Mesenchymal stem cell (in vitro differentiated cells and primary cell): ENCODE data around the gene RAD51B.

Source experiments
- DNase-seq: peaks from one replicate; pipeline ENCODE4 v3.0.0-alpha.2; 2013
- H2AFZ ChIP-seq: one replicate; pipeline ENCODE4 v1.6.1; 2013; ENCODE audit warnings: low read depth, mild to moderate bottlenecking, control low read depth, inconsistent platforms, low read length, moderate library complexity
- H2AK5ac ChIP-seq: 2 replicates; pipeline ENCODE4 v1.6.1; 2013; ENCODE audit warnings: low read length, moderate library complexity, mild to moderate bottlenecking, inconsistent platforms; ENCODE audit not compliant: severe bottlenecking
- H2BK120ac ChIP-seq: one replicate; pipeline ENCODE4 v1.6.1; 2013; ENCODE audit warnings: low read depth, mild to moderate bottlenecking, inconsistent platforms, low read length, moderate library complexity
- H2BK12ac ChIP-seq, 2 experiments: one replicate each; pipeline ENCODE4 v1.6.1; 2013; ENCODE audit warnings: inconsistent platforms in 2 of 2, low read length in 2 of 2, mild to moderate bottlenecking in 2 of 2, moderate library complexity in 2 of 2, control low read depth in 1 of 2
- H2BK15ac ChIP-seq: one replicate; pipeline ENCODE4 v1.6.1; 2013; ENCODE audit warnings: mild to moderate bottlenecking, low read depth, inconsistent platforms; ENCODE audit not compliant: poor library complexity, severe bottlenecking
- H2BK5ac ChIP-seq: 2 replicates; pipeline ENCODE4 v1.6.1; 2013; ENCODE audit warnings: low read depth, mild to moderate bottlenecking, low read length, control low read depth, inconsistent platforms; ENCODE audit not compliant: poor library complexity, severe bottlenecking
- H3K14ac ChIP-seq, 2 experiments: one replicate each; pipeline ENCODE4 v1.6.1; 2013; ENCODE audit warnings: inconsistent platforms in 2 of 2, low read length in 2 of 2, control low read depth in 1 of 2, mild to moderate bottlenecking in 1 of 2, moderate library complexity in 1 of 2
- H3K18ac ChIP-seq, 2 experiments: one replicate each; pipeline ENCODE4 v1.6.1; 2013; ENCODE audit warnings: inconsistent platforms in 2 of 2, low read length in 2 of 2, control low read depth in 1 of 2, low read depth in 1 of 2, mild to moderate bottlenecking in 1 of 2
- H3K23ac ChIP-seq, 2 experiments: one replicate each; pipeline ENCODE4 v1.6.1; 2013; ENCODE audit warnings: inconsistent platforms in 2 of 2, low read length in 2 of 2, mild to moderate bottlenecking in 2 of 2, moderate library complexity in 2 of 2, control low read depth in 1 of 2
- H3K27ac ChIP-seq: 2 replicates; pipeline ENCODE4 v1.5.1; 2013; ENCODE audit warnings: mild to moderate bottlenecking, moderate library complexity, low read length, control low read depth, inconsistent platforms; ENCODE audit not compliant: poor library complexity, severe bottlenecking
- H3K27me3 ChIP-seq, 2 experiments: 2 replicates each; pipeline versions ENCODE4 v1.6.1 to v1.7.0; 2013; ENCODE audit warnings: low read length in 2 of 2, mild to moderate bottlenecking in 2 of 2, moderate library complexity in 2 of 2, control low read depth in 1 of 2, inconsistent platforms in 1 of 2; ENCODE audit not compliant: control insufficient read depth in 1 of 2, insufficient read depth in 1 of 2
- H3K36me3 ChIP-seq, 2 experiments: 2 replicates each; pipeline versions ENCODE4 v1.6.1 to v1.7.0; 2013; ENCODE audit warnings: low read length in 2 of 2, control low read depth in 1 of 2, inconsistent platforms in 1 of 2, low read depth in 1 of 2, mild to moderate bottlenecking in 1 of 2; ENCODE audit not compliant: insufficient read depth in 2 of 2, control insufficient read depth in 1 of 2
- H3K4ac ChIP-seq, 2 experiments: one replicate each; pipeline ENCODE4 v1.6.1; 2013; ENCODE audit warnings: inconsistent platforms in 2 of 2, low read length in 2 of 2, mild to moderate bottlenecking in 2 of 2, moderate library complexity in 2 of 2, control low read depth in 1 of 2, low read depth in 1 of 2
- H3K4me1 ChIP-seq: 2 replicates; pipeline ENCODE4 v1.6.1; 2013; ENCODE audit warnings: low read depth, low read length, control low read depth; ENCODE audit not compliant: control insufficient read depth, insufficient read depth
- H3K4me2 ChIP-seq: 2 replicates; pipeline ENCODE4 v1.6.1; 2013; ENCODE audit warnings: low read length, mild to moderate bottlenecking, inconsistent platforms; ENCODE audit not compliant: poor library complexity, severe bottlenecking
- H3K4me3 ChIP-seq, 2 experiments: 2 replicates each; pipeline versions ENCODE4 v1.5.1 to v1.7.0; 2013; ENCODE audit warnings: low read length in 2 of 2, mild to moderate bottlenecking in 2 of 2, control low read depth in 1 of 2, low read depth in 1 of 2; ENCODE audit not compliant: insufficient read depth in 1 of 2
- H3K79me1 ChIP-seq: replicated peaks from 2 replicates; pipeline ENCODE4 v1.6.1; 2013; ENCODE audit warnings: mild to moderate bottlenecking, control low read depth, low read length, inconsistent platforms; ENCODE audit not compliant: poor library complexity, severe bottlenecking
- H3K9ac ChIP-seq: 2 replicates; pipeline ENCODE4 v1.7.0; 2013; ENCODE audit warnings: mild to moderate bottlenecking, low read length, moderate library complexity
- H3K9me3 ChIP-seq: 2 replicates; pipeline ENCODE4 v1.7.0; 2013; ENCODE audit warnings: mild to moderate bottlenecking, low read length; ENCODE audit not compliant: control insufficient read depth
- H4K8ac ChIP-seq: one replicate; pipeline ENCODE4 v1.6.1; 2013; ENCODE audit warnings: inconsistent platforms, mild to moderate bottlenecking, low read length, moderate library complexity
- H4K91ac ChIP-seq: one replicate; pipeline ENCODE4 v1.6.1; 2013; ENCODE audit warnings: mild to moderate bottlenecking, low read length, inconsistent platforms
- WGBS: methylation state at CpG from one replicate; pipeline ENCODE4 v1.1.7; 2013; ENCODE audit warnings: mixed read lengths; 5-methylcytosine and 5-hydroxymethylcytosine counted together

Gene RAD51B

DNA sequence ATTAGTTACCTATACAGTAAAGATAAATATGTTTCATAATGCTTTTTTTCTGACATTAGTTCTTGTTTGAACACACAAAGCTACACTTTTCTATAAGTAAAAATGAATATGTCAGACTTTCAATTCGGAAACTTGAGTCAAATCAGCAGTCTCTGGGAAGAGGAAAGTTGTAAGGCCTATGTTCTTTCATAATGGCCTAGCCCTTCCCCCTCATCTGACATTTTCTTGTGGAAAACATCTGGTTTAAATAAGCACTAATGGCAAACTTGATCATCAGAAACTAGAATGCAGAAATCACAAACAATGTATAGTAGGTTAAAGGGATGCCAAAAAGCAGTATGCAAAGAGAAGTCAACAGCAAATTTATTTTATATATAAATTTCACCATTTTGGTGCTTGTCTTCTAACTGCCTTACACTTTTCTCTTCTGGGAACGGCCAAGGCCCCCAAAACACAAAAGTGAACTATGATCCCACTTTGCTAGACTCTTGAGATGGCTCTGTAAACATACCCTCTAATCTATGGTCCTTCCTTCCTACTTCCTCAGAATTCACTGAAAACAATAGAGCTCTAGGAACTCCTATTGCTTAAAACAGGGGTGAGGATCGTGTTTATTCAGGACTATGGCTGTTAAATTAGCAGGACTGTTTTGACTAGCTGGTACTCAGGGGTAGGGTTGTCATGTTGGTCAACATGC lies 444.1 kb downstream of the RAD51B start:
- Histone ChIP-seq H3K9ac (no peak overlapping the region), H3K14ac (no peak overlapping the region), H3K4me3 (no peak overlapping the region), H2BK5ac (no peak overlapping the region), H3K4me1 (no peaks in the 10 kb centered on the region), H2AK5ac (no peak overlapping the region), H3K79me1 (no peaks in the 10 kb centered on the region), H3K4ac (no peak overlapping the region), H2AFZ (no peak overlapping the region), H4K8ac (no peak overlapping the region), H3K27me3 (no peaks in the 10 kb centered on the region), H4K91ac (no peak overlapping the region), H2BK15ac (no peak overlapping the region), H3K9me3 (no peaks in the 10 kb centered on the region), H3K36me3 (no peaks in the 10 kb centered on the region), H3K27ac (no peak overlapping the region), H3K18ac (peak overlapping the region; percentile 0 to 34), H3K4me2 (no peak overlapping the region), H2BK120ac (peak overlapping the region; percentile 58), H3K23ac (no peak overlapping the region), H2BK12ac (no peak overlapping the region)
- WGBS: 54% methylated on average over 2 of the region's 3 CpGs
- peak; percentile 29 for DNase-seq

DNA sequence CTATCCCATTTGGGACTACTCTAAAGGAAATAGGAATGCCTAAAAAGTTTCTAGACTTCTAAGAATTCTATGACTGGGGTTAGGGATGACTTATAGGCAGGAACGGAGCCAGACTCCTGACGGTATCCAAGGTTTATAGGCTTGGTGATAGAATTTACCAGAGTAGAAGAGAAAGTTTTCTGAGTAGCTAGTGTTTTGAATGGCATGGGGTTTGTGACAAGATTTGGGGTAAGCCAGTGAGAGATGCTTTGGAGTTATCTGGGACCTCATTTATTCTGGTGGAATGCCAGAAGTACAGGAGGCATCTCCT lies 444.6 kb downstream of the RAD51B start:
- H3K14ac ChIP-seq: peak overlapping the region in 1 of 2 experiments; percentile 29
- H2AFZ ChIP-seq: no peak overlapping the region
- no peak overlapping the region for H3K4ac ChIP-seq
- H3K9ac ChIP-seq: no peak overlapping the region
- H3K27ac ChIP-seq: no peak overlapping the region
- no peaks in the 10 kb centered on the region for H3K4me1 ChIP-seq
- H3K9me3 ChIP-seq: no peaks in the 10 kb centered on the region
- H3K4me3 ChIP-seq: no peak overlapping the region
- no peak overlapping the region for H2AK5ac ChIP-seq
- no peak overlapping the region for H3K23ac ChIP-seq
- H3K27me3 ChIP-seq: no peaks in the 10 kb centered on the region
- whole genome bisulfite sequencing: 70% methylated on average over 2 of the region's 2 CpGs
- H2BK12ac ChIP-seq: no peak overlapping the region
- peak overlapping the region; percentile 58 for H2BK120ac ChIP-seq
- H4K8ac ChIP-seq: no peak overlapping the region
- no peak for DNase-seq
- no peak overlapping the region for H4K91ac ChIP-seq
- H3K4me2 ChIP-seq: no peak overlapping the region
- H2BK15ac ChIP-seq: no peak overlapping the region
- no peaks in the 10 kb centered on the region for H3K79me1 ChIP-seq
- H3K36me3 ChIP-seq: no peaks in the 10 kb centered on the region
- H3K18ac ChIP-seq: peak overlapping the region; percentile 0 to 34
- no peak overlapping the region for H2BK5ac ChIP-seq

DNA sequence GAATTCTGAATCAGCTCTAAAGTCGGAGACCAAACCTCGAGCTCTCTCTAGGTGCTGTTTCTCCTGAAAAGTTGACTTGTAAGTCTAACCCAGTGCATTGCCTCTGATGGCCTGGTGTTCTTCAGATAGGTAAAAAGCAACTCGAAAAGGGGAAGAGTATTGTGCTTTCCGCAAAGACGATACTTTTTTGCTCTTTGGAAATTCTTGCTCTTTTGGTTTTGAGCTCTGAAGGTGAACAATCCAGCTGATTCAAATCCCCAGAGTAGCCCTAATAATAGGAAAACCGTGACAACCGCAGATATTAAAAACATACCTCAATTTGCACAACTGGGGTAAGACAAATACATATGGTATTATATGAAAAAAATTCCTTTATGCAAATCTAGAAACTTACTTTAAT lies 447.4 kb downstream of the RAD51B start:
- over 99% methylated on average over 7 of the region's 7 CpGs for WGBS
- Histone ChIP-seq H3K79me1 (no peaks in the 10 kb centered on the region), H3K4ac (no peak overlapping the region), H4K8ac (no peak overlapping the region), H3K27ac (no peak overlapping the region), H3K9ac (no peak overlapping the region), H3K14ac (no peak overlapping the region), H2BK15ac (no peak overlapping the region), H3K4me1 (no peaks in the 10 kb centered on the region), H2AK5ac (no peak overlapping the region), H2BK120ac (no peak overlapping the region), H3K23ac (no peak overlapping the region), H2BK5ac (peak overlapping the region; percentile 58), H3K4me2 (no peak overlapping the region), H2AFZ (no peak overlapping the region), H3K36me3 (no peaks in the 10 kb centered on the region), H3K27me3 (no peaks in the 10 kb centered on the region), H3K4me3 (no peak overlapping the region), H3K9me3 (no peaks in the 10 kb centered on the region), H2BK12ac (no peak overlapping the region), H3K18ac (no peak overlapping the region), H4K91ac (no peak overlapping the region)
- DNase-seq: no peak

DNA sequence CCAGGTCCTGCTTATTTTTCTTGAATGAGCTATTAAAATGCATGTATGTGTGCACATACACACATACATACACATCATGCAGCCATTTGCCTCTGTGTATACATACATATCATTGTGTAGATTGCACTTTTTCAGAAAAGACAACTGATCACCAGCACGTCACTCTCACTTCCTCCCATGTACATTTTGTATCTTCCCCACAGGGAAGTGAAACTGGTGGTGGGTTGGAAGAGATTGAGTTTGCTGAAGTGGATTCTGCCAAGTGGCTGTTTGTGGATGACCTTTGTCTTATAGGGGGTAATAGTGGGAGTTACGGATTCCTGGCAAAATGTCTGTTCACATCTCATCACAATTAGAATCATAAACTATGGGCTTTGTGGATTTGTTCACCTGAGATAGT lies 448.6 kb downstream of the RAD51B start:
- peak overlapping the region; percentile 9 to 42 for H2BK12ac ChIP-seq
- no CpG with 5 or more reads among the region's 2 CpGs for WGBS
- no peak overlapping the region for H2AK5ac ChIP-seq
- no peak overlapping the region for H2BK15ac ChIP-seq
- no peak overlapping the region for H3K9ac ChIP-seq
- peak overlapping the region; percentile 1 for H4K8ac ChIP-seq
- H3K4me2 ChIP-seq: no peak overlapping the region
- H2BK120ac ChIP-seq: no peak overlapping the region
- no peak overlapping the region for H3K27ac ChIP-seq
- H3K18ac ChIP-seq: peak overlapping the region; percentile 23 to 74
- H3K14ac ChIP-seq: no peak overlapping the region
- H2BK5ac ChIP-seq: no peak overlapping the region
- peak overlapping the region in 1 of 2 experiments; percentile 45 for H3K4ac ChIP-seq
- no peaks in the 10 kb centered on the region for H3K36me3 ChIP-seq
- no peaks in the 10 kb centered on the region for H3K4me1 ChIP-seq
- H3K23ac ChIP-seq: no peak overlapping the region
- no peak overlapping the region for H3K4me3 ChIP-seq
- H4K91ac ChIP-seq: no peak overlapping the region
- H2AFZ ChIP-seq: no peak overlapping the region
- H3K79me1 ChIP-seq: no peaks in the 10 kb centered on the region
- peak; percentile 14 for DNase-seq
- no peaks in the 10 kb centered on the region for H3K27me3 ChIP-seq
- no peaks in the 10 kb centered on the region for H3K9me3 ChIP-seq
